Liver (tissue), 9 donors: Measurements from ENCODE around the gene ZSCAN16. TPM values are rescaled to one million over a fixed set of nuclear protein-coding genes. Genes with fewer than 3 reads are reported as not detected.
A peak's percentile ranks its signal among the peaks of the same experiment; 100 is the strongest.

ENCODE experiments used
- DNase-seq: peaks from one replicate; pipeline ENCODE4 v3.0.0-alpha.2; 2017; ENCODE audit warnings: low spot score
- H3K27ac ChIP-seq, 2 donors: one replicate each; pipeline ENCODE4 v1.7.0; 2013; ENCODE audit warnings: inconsistent platforms in 2 of 2, low read length in 2 of 2, control low read depth in 1 of 2, low read depth in 1 of 2, mild to moderate bottlenecking in 1 of 2
- H3K27me3 ChIP-seq, 4 donors: one replicate each; pipeline versions ENCODE4 v1.6.1 to v1.7.0; 2013; ENCODE audit warnings: low read length in 3 of 4, inconsistent platforms in 1 of 4, mild to moderate bottlenecking in 1 of 4, moderate library complexity in 1 of 4; ENCODE audit not compliant: control insufficient read depth in 4 of 4, insufficient read depth in 4 of 4
- H3K36me3 ChIP-seq, 4 donors: one replicate each; pipeline versions ENCODE4 v1.6.1 to v1.7.0; 2013; ENCODE audit warnings: low read length in 3 of 4, mild to moderate bottlenecking in 3 of 4, low read depth in 1 of 4, moderate library complexity in 1 of 4; ENCODE audit not compliant: control insufficient read depth in 4 of 4, insufficient read depth in 3 of 4
- H3K4me1 ChIP-seq, 4 donors: one replicate each; pipeline versions ENCODE4 v1.6.1 to v1.7.0; 2013; ENCODE audit warnings: low read length in 3 of 4, mild to moderate bottlenecking in 3 of 4, moderate library complexity in 1 of 4; ENCODE audit not compliant: control insufficient read depth in 4 of 4, insufficient read depth in 4 of 4
- H3K4me3 ChIP-seq, 3 donors: one replicate each; pipeline versions ENCODE4 v1.6.1 to v1.7.0; 2013; ENCODE audit warnings: low read length in 3 of 3, control low read depth in 1 of 3, low read depth in 1 of 3, mild to moderate bottlenecking in 1 of 3
- H3K9ac ChIP-seq, 2 donors: one replicate each; pipeline ENCODE4 v1.7.0; 2013; ENCODE audit warnings: low read length in 2 of 2, mild to moderate bottlenecking in 2 of 2, moderate library complexity in 2 of 2, control low read depth in 1 of 2, low read depth in 1 of 2
- H3K9me3 ChIP-seq, 4 donors: one replicate each; pipeline versions ENCODE4 v1.6.1 to v1.7.0; 2013; ENCODE audit warnings: low read length in 3 of 4; ENCODE audit not compliant: control insufficient read depth in 4 of 4
- FOXA1 ChIP-seq: IDR thresholded peaks from 2 replicates; pipeline ENCODE4 v1.6.1; 2016; ENCODE audit warnings: antibody characterized with exemption
- GABPA ChIP-seq, 2 donors: IDR thresholded peaks in 1 of 2; conservative IDR thresholded peaks in 1 of 2; 2 replicates each; pipeline ENCODE4 v1.6.1; 2016; ENCODE audit warnings: antibody characterized with exemption in 2 of 2, mild to moderate bottlenecking in 1 of 2, moderate library complexity in 1 of 2
- HNF4A ChIP-seq, 2 donors: conservative IDR thresholded peaks; 2 replicates each; pipeline ENCODE4 v1.6.1; 2016; ENCODE audit warnings: antibody characterized with exemption in 2 of 2, mild to moderate bottlenecking in 2 of 2
- HNF4G ChIP-seq: IDR thresholded peaks from 2 replicates; pipeline ENCODE4 v1.6.1; 2016; ENCODE audit warnings: antibody characterized with exemption
- NR2F2 ChIP-seq: IDR thresholded peaks from 2 replicates; pipeline ENCODE4 v1.6.1; 2016; ENCODE audit warnings: antibody characterized with exemption
- RAD21 ChIP-seq, 2 donors: IDR thresholded peaks; 2 replicates each; pipeline ENCODE4 v1.6.1; 2016; ENCODE audit warnings: antibody characterized with exemption in 2 of 2, mild to moderate bottlenecking in 2 of 2
- RXRA ChIP-seq, 2 donors: IDR thresholded peaks; 2 replicates each; pipeline ENCODE4 v1.6.1; 2017 to 2018; ENCODE audit warnings: antibody characterized with exemption in 2 of 2, mild to moderate bottlenecking in 1 of 2
- SP1 ChIP-seq: IDR thresholded peaks from 2 replicates; pipeline ENCODE4 v1.6.1; 2018; ENCODE audit warnings: antibody characterized with exemption, mild to moderate bottlenecking
- TAF1 ChIP-seq: conservative IDR thresholded peaks from 2 replicates; pipeline ENCODE4 v1.6.1; 2016; ENCODE audit warnings: antibody characterized with exemption, mild to moderate bottlenecking
- YY1 ChIP-seq: IDR thresholded peaks from 2 replicates; pipeline ENCODE4 v1.6.1; 2016; ENCODE audit warnings: antibody characterized with exemption, mild to moderate bottlenecking
- WGBS: extraction: QIAGEN DNeasy Blood & Tissue Kit; methylation state at CpG from one replicate; pipeline ENCODE4 v1.1.7; 2013; 5-methylcytosine and 5-hydroxymethylcytosine counted together
- polyA plus RNA-seq, 2 donors: library from polyadenylated mRNA; stranded (reverse) in 1 of 2; unstranded in 1 of 2; fragments of 200-250 nt in 1 of 2; fragments of >200 nt in 1 of 2; fragmentation: Nextera tagmentation in 1 of 2; extraction: Ambion mirVana in 1 of 2; gene quantifications; one replicate each; pipeline versions ENCODE4 v1.2.1 to v1.2.3, GENCODE V29; 2013 to 2015
- total RNA-seq, 2 donors: library from RNA; depleted of rRNA; stranded (reverse); fragments of >200 nt; gene quantifications; one replicate each; pipeline ENCODE4 v1.2.3, GENCODE V29; 2014
- TF ChIP-seq, protein P1 (sequence below): IDR thresholded peaks from 2 replicates; pipeline ENCODE4 v1.6.1; 2016; ENCODE audit warnings: antibody characterized with exemption
- TF ChIP-seq, protein P2 (sequence below): IDR thresholded peaks from 2 replicates; pipeline ENCODE4 v1.6.1; 2016; ENCODE audit warnings: antibody characterized with exemption, mild to moderate bottlenecking
- TF ChIP-seq, protein P3 (sequence below): IDR thresholded peaks from 2 replicates; pipeline ENCODE4 v1.6.1; 2016; ENCODE audit warnings: antibody characterized with exemption
- TF ChIP-seq, protein P4 (sequence below): fragments of 150-350 bp; IDR thresholded peaks from 2 replicates; pipeline ENCODE4 v1.5.1; 2017; ENCODE audit warnings: improper control_type of control experiment, low read depth, low read length; ENCODE audit not compliant: missing input control
- TF ChIP-seq, protein P5 (sequence below): IDR thresholded peaks from 2 replicates; pipeline ENCODE4 v1.6.1; 2016; ENCODE audit warnings: antibody characterized with exemption
- donor health status: healthy.
- donor health status: healthy.
- donor health status: healthy.
- donor health status: healthy.
- donor health status: healthy.

The ZSCAN16 gene
- total and polyA plus RNA-seq, 4 donors: 1.5 to 3.5 (median 2.7) TPM

DNA sequence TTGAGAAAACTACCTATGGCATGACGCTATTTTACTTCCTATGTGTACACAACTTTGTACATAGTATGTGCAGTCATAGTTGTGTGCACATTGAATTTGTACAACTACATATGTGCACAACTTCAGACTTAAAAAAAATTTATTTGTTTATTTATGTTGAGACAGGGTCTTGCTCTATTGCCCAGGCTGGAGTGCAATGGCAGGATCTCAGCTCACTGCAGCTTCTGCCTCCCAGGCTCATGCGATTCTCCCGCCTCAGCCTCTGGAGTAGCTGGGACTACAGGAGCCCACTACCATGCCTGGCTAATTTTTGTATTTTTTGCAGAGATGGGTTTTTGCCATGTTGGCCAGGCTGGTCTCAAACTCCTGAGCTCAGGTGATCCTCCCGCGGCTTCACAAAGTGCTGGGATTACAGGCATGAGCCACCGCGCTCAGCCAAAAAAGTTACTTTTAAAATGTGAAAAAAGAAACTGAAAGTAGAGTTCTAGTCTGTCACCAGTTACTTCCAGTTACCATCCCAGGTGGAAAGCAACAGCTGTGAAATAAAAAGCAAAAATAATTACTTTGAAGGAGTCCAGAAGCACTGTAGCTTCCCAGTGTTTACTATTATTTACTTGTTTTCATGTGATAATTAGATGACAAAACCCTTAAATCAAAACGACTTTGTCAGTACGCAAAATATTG is 15.6 kb downstream of the ZSCAN16 start:
- DNase-seq: no peak
- Histone ChIP-seq H3K4me3 (peak overlapping the region; percentile 4 to 53 (median 35)), H3K9me3 (no peaks in the 10 kb centered on the region), H3K36me3 (peaks cover 0 to 4% (median under 1%) of the 10 kb centered on the region in 4 donors), H3K27ac (peak overlapping the region in 1 of 2 donors; percentile 77), H3K27me3 (no peaks in the 10 kb centered on the region), H3K9ac (peak overlapping the region; percentile 22 to 66), H3K4me1 (peaks cover 4 to 40% (median 27%) of the 10 kb centered on the region in 4 donors)
- 51% methylated on average over 9 of the region's 9 CpGs for WGBS
- TF ChIP-seq TAF1 (no peak), HNF4A (conservative IDR thresholded peaks at IDR 0.05) (no peak), GABPA (IDR thresholded peaks at IDR 0.05 in 1 of 2, conservative IDR thresholded peaks at IDR 0.05 in 1 of 2) (peak in 1 of 2 donors; percentile 45)
- TF ChIP-seq, protein P1, sequence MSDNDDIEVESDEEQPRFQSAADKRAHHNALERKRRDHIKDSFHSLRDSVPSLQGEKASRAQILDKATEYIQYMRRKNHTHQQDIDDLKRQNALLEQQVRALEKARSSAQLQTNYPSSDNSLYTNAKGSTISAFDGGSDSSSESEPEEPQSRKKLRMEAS: no peak
- TF ChIP-seq, protein P2, sequence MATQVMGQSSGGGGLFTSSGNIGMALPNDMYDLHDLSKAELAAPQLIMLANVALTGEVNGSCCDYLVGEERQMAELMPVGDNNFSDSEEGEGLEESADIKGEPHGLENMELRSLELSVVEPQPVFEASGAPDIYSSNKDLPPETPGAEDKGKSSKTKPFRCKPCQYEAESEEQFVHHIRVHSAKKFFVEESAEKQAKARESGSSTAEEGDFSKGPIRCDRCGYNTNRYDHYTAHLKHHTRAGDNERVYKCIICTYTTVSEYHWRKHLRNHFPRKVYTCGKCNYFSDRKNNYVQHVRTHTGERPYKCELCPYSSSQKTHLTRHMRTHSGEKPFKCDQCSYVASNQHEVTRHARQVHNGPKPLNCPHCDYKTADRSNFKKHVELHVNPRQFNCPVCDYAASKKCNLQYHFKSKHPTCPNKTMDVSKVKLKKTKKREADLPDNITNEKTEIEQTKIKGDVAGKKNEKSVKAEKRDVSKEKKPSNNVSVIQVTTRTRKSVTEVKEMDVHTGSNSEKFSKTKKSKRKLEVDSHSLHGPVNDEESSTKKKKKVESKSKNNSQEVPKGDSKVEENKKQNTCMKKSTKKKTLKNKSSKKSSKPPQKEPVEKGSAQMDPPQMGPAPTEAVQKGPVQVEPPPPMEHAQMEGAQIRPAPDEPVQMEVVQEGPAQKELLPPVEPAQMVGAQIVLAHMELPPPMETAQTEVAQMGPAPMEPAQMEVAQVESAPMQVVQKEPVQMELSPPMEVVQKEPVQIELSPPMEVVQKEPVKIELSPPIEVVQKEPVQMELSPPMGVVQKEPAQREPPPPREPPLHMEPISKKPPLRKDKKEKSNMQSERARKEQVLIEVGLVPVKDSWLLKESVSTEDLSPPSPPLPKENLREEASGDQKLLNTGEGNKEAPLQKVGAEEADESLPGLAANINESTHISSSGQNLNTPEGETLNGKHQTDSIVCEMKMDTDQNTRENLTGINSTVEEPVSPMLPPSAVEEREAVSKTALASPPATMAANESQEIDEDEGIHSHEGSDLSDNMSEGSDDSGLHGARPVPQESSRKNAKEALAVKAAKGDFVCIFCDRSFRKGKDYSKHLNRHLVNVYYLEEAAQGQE: peak; percentile 14

DNA sequence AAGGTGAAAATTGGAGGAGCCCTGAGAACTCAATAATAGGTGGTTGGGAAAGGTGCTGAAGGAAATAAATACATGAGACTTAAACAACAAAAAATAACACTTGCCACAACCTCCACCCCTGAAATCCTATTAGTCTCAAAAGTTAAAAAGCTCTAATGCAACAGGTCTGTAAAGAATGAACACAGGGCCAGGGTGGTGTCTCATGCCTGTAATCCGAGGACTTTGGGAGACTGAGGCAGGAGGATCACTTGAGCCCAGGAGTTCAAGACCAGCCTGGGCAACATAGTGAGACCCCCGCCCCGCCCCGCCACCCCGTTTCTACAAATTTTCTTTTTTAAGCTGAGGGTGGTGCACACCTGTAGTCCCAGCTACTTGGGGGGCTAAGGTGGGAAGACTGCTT is 16.2 kb downstream of the ZSCAN16 start:
- 67% methylated on average over 5 of the region's 5 CpGs for WGBS
- TF ChIP-seq RAD21 (IDR thresholded peaks at IDR 0.05): no peak
- TF ChIP-seq, protein P3, sequence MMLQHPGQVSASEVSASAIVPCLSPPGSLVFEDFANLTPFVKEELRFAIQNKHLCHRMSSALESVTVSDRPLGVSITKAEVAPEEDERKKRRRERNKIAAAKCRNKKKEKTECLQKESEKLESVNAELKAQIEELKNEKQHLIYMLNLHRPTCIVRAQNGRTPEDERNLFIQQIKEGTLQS: no peak
- TF ChIP-seq, protein P4, sequence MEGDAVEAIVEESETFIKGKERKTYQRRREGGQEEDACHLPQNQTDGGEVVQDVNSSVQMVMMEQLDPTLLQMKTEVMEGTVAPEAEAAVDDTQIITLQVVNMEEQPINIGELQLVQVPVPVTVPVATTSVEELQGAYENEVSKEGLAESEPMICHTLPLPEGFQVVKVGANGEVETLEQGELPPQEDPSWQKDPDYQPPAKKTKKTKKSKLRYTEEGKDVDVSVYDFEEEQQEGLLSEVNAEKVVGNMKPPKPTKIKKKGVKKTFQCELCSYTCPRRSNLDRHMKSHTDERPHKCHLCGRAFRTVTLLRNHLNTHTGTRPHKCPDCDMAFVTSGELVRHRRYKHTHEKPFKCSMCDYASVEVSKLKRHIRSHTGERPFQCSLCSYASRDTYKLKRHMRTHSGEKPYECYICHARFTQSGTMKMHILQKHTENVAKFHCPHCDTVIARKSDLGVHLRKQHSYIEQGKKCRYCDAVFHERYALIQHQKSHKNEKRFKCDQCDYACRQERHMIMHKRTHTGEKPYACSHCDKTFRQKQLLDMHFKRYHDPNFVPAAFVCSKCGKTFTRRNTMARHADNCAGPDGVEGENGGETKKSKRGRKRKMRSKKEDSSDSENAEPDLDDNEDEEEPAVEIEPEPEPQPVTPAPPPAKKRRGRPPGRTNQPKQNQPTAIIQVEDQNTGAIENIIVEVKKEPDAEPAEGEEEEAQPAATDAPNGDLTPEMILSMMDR: no peak
- no peak for TF ChIP-seq NR2F2
- TF ChIP-seq SP1: no peak
- TF ChIP-seq YY1: no peak
- TF ChIP-seq GABPA (IDR thresholded peaks at IDR 0.05 in 1 of 2, conservative IDR thresholded peaks at IDR 0.05 in 1 of 2): no peak
- TF ChIP-seq, protein P2: no peak
- TF ChIP-seq, protein P5, sequence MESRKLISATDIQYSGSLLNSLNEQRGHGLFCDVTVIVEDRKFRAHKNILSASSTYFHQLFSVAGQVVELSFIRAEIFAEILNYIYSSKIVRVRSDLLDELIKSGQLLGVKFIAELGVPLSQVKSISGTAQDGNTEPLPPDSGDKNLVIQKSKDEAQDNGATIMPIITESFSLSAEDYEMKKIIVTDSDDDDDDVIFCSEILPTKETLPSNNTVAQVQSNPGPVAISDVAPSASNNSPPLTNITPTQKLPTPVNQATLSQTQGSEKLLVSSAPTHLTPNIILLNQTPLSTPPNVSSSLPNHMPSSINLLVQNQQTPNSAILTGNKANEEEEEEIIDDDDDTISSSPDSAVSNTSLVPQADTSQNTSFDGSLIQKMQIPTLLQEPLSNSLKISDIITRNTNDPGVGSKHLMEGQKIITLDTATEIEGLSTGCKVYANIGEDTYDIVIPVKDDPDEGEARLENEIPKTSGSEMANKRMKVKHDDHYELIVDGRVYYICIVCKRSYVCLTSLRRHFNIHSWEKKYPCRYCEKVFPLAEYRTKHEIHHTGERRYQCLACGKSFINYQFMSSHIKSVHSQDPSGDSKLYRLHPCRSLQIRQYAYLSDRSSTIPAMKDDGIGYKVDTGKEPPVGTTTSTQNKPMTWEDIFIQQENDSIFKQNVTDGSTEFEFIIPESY: no peak
- TF ChIP-seq, protein P1: no peak
- no peak for TF ChIP-seq RXRA (IDR thresholded peaks at IDR 0.05)
- TF ChIP-seq HNF4G: no peak
- TF ChIP-seq TAF1: no peak
- no peak for TF ChIP-seq FOXA1
- peaks cover 4 to 35% (median 24%) of the 10 kb centered on the region in 4 donors for H3K4me1 ChIP-seq
- no peaks in the 10 kb centered on the region for H3K9me3 ChIP-seq
- peak overlapping the region; percentile 22 to 66 for H3K9ac ChIP-seq
- peak overlapping the region in 1 of 2 donors; percentile 77 for H3K27ac ChIP-seq
- DNase-seq: no peak
- peaks cover 0 to 5% (median under 1%) of the 10 kb centered on the region in 4 donors for H3K36me3 ChIP-seq
- no peaks in the 10 kb centered on the region for H3K27me3 ChIP-seq
- peak overlapping the region in 2 of 3 donors; percentile 35 to 53 for H3K4me3 ChIP-seq
